PFSK-1 (cell line): ENCODE measurements around the gene RAPGEF2.

ENCODE experiments used
- FOXP2 ChIP-seq: optimal IDR thresholded peaks from 2 replicates; pipeline ENCODE3; 2011; ENCODE audit warnings: borderline replicate concordance, control low read depth, inconsistent platforms; ENCODE audit not compliant: insufficient read depth; ENCODE audit errors: extremely low read length, extremely low read depth
- SIN3A ChIP-seq: IDR thresholded peaks from 2 replicates; pipeline ENCODE4 v1.6.1; 2012; ENCODE audit warnings: mild to moderate bottlenecking, low read length, moderate library complexity, borderline replicate concordance; ENCODE audit not compliant: insufficient read depth
- TAF1 ChIP-seq: IDR thresholded peaks from 2 replicates; pipeline ENCODE4 v1.6.1; 2012; ENCODE audit warnings: low read length, control low read depth, borderline replicate concordance; ENCODE audit not compliant: insufficient read depth

DNA sequence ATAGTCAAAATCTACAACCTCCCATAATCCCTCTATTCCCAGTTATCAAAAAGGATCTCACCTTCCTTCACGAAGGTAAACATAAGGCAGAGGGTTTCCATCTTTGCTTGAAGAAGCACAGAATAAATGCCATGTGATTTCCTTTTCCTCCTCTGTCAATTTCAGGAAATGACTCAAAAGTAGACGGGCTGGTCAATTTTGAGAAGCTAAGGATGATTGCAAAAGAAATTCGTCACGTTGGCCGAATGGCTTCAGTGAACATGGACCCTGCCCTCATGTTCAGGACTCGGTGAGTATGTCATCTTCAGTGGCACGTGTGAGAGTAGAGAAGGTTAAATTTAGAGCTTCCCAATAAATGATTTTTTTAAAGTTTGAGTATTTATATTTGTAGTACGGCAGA lies 240.2 kb downstream of the RAPGEF2 start:
- TF ChIP-seq TAF1, result no peak
- TF ChIP-seq FOXP2, result no peak
- no peak for TF ChIP-seq SIN3A
